Left lobe of liver (tissue), 2 donors: ENCODE measurements around the gene MTSS2. TPM values are rescaled to one million over a fixed set of nuclear protein-coding genes. Genes with fewer than 3 reads are reported as not detected.

Source experiments
- ATAC-seq: fragments of 200-7000 bp; cut with Tn5 transposase; one replicate; pipeline ENCODE4 v1.9.1; 2020; ENCODE audit warnings: mild to moderate bottlenecking, moderate library complexity
- DNase-seq: peaks from one replicate; pipeline ENCODE4 v3.0.0-alpha.2; 2020; ENCODE audit warnings: low spot score
- total RNA-seq: library from RNA; stranded (reverse); gene quantifications from one replicate; pipeline ENCODE4 v1.2.1, GENCODE V29; 2021
- donor health status: DM: no; HTN: no; CAD: no; lungs with moderate emphysema.
- donor health status: DM: no; HTN: yes; CAD: no.

The MTSS2 gene
- total RNA-seq, 1 donor from 2014 or later: 58.1 TPM

- ATAC-seq: peak; percentile 56
- peak; percentile 79 for DNase-seq
Measured at GRCh38 chr16:70715055-70715858, 29.4 kb upstream of the MTSS2 start.

- ATAC-seq (no peak), DNase-seq (no peak)
Measured at GRCh38 chr16:70714581-70715054, 28.8 kb upstream of the MTSS2 start.

- no peak for ATAC-seq
- no peak for DNase-seq
Measured at GRCh38 chr16:70713824-70714223, 28.0 kb upstream of the MTSS2 start.

GRCh38 chr16:70713342-70713741 is 27.5 kb upstream of the MTSS2 start:
- ATAC-seq: no peak
- DNase-seq: no peak

- ATAC-seq: no peak
- no peak for DNase-seq
Measured at GRCh38 chr16:70712942-70713341, 27.1 kb upstream of the MTSS2 start.

- no peak for DNase-seq
- ATAC-seq: no peak
Measured at GRCh38 chr16:70712359-70712758, 26.5 kb upstream of the MTSS2 start.

- ATAC-seq: peak; percentile 47
- DNase-seq: peak; percentile 78
Measured at GRCh38 chr16:70711211-70712031, 25.6 kb upstream of the MTSS2 start.

- ATAC-seq (no peak), DNase-seq (no peak)
Measured at GRCh38 chr16:70710422-70711210, 24.8 kb upstream of the MTSS2 start.

- DNase-seq (peak; percentile 78), ATAC-seq (peak; percentile 68)
Measured at GRCh38 chr16:70709942-70710341, 24.1 kb upstream of the MTSS2 start.

- ATAC-seq: peak; percentile 75
- peak; percentile 90 for DNase-seq
Measured at GRCh38 chr16:70709457-70709856, 23.6 kb upstream of the MTSS2 start.

- no peak for DNase-seq
- ATAC-seq: no peak
Measured at GRCh38 chr16:70708366-70709246, 22.8 kb upstream of the MTSS2 start.

- no peak for DNase-seq
- no peak for ATAC-seq
Measured at GRCh38 chr16:70706948-70707465, 21.2 kb upstream of the MTSS2 start.

GRCh38 chr16:70705056-70705455 is 19.2 kb upstream of the MTSS2 start:
- ATAC-seq (no peak), DNase-seq (no peak)

- no peak for DNase-seq
Measured at GRCh38 chr16:70704586-70704985, 18.7 kb upstream of the MTSS2 start.

GRCh38 chr16:70703835-70704381 is 18.1 kb upstream of the MTSS2 start:
- ATAC-seq: no peak

More at GRCh38 chr16:70704586-70704985, 18.7 kb upstream of the MTSS2 start:
- no peak for ATAC-seq

GRCh38 chr16:70703041-70703834 is 17.4 kb upstream of the MTSS2 start:
- no peak for ATAC-seq
- DNase-seq: no peak

More at GRCh38 chr16:70703835-70704381, 18.1 kb upstream of the MTSS2 start:
- no peak for DNase-seq

GRCh38 chr16:70702624-70703023 is 16.8 kb upstream of the MTSS2 start:
- DNase-seq (no peak), ATAC-seq (peak; percentile 8)

GRCh38 chr16:70701998-70702397 is 16.1 kb upstream of the MTSS2 start:
- DNase-seq (no peak), ATAC-seq (peak; percentile 9)

- ATAC-seq (peak; percentile 1), DNase-seq (no peak)
Measured at GRCh38 chr16:70701596-70701995, 15.7 kb upstream of the MTSS2 start.
